Trophoblast cell (in vitro differentiated cells and primary cell): ENCODE measurements around the gene MAN2B1.
"Not testable (repeated sequence)": the region's sequence is repeated elsewhere in the genome, so short reads cannot be mapped to it uniquely, and the experiment has no call there.

Source experiments
- DNase-seq, 2 donors: peaks; one replicate each; pipeline ENCODE4 v3.0.0-alpha.2; 2016
- H2AFZ ChIP-seq: 2 replicates; pipeline ENCODE4 v1.6.1; 2013; ENCODE audit warnings: low read length, moderate library complexity, mild to moderate bottlenecking; ENCODE audit not compliant: insufficient read depth, poor library complexity
- H2AK5ac ChIP-seq: 2 replicates; pipeline ENCODE4 v1.6.1; 2013; ENCODE audit warnings: mild to moderate bottlenecking, low read length
- H2BK120ac ChIP-seq: 2 replicates; pipeline ENCODE4 v1.6.1; 2013; ENCODE audit warnings: low read length, mild to moderate bottlenecking, moderate library complexity; ENCODE audit not compliant: insufficient read depth, poor library complexity
- H2BK12ac ChIP-seq: 2 replicates; pipeline ENCODE4 v1.6.1; 2013; ENCODE audit warnings: mild to moderate bottlenecking, low read length, moderate library complexity
- H2BK5ac ChIP-seq: 2 replicates; pipeline ENCODE4 v1.6.1; 2013; ENCODE audit warnings: low read length, low read depth, moderate library complexity, mild to moderate bottlenecking; ENCODE audit not compliant: poor library complexity
- H3K14ac ChIP-seq: 2 replicates; pipeline ENCODE4 v1.6.1; 2013; ENCODE audit warnings: mild to moderate bottlenecking, low read length
- H3K18ac ChIP-seq: 2 replicates; pipeline ENCODE4 v1.6.1; 2013; ENCODE audit warnings: mild to moderate bottlenecking, low read length
- H3K23ac ChIP-seq: 2 replicates; pipeline ENCODE4 v1.6.1; 2013; ENCODE audit warnings: low read length
- H3K27ac ChIP-seq: 2 replicates; pipeline ENCODE4 v1.5.1; 2013; ENCODE audit warnings: low read depth, mild to moderate bottlenecking, inconsistent platforms, low read length, moderate library complexity
- H3K27me3 ChIP-seq: 2 replicates; pipeline ENCODE4 v1.6.1; 2013; ENCODE audit warnings: inconsistent platforms, mild to moderate bottlenecking, low read length, moderate library complexity; ENCODE audit not compliant: insufficient read depth
- H3K36me3 ChIP-seq, 2 experiments: 1 replicate in 1 of 2; 2 replicates in 1 of 2; pipeline ENCODE4 v1.6.1; 2013; ENCODE audit warnings: low read length in 2 of 2, mild to moderate bottlenecking in 2 of 2, moderate library complexity in 1 of 2; ENCODE audit not compliant: insufficient read depth in 2 of 2, control insufficient read depth in 1 of 2
- H3K4ac ChIP-seq: 2 replicates; pipeline ENCODE4 v1.6.1; 2013; ENCODE audit warnings: low read depth, mild to moderate bottlenecking, low read length, moderate library complexity
- H3K4me1 ChIP-seq, 2 experiments: 1 replicate in 1 of 2; 2 replicates in 1 of 2; pipeline ENCODE4 v1.6.1; 2013; ENCODE audit warnings: low read length in 2 of 2, mild to moderate bottlenecking in 2 of 2, moderate library complexity in 1 of 2; ENCODE audit not compliant: insufficient read depth in 2 of 2, control insufficient read depth in 1 of 2
- H3K4me2 ChIP-seq: 2 replicates; pipeline ENCODE4 v1.6.1; 2013; ENCODE audit warnings: inconsistent platforms, mild to moderate bottlenecking, low read length, moderate library complexity
- H3K4me3 ChIP-seq: 2 replicates; pipeline ENCODE4 v1.5.1; 2013; ENCODE audit warnings: mild to moderate bottlenecking, low read depth, low read length, inconsistent platforms
- H3K79me1 ChIP-seq: one replicate; pipeline ENCODE4 v1.6.1; 2013; ENCODE audit warnings: low read length
- H3K79me2 ChIP-seq: 2 replicates; pipeline ENCODE4 v1.6.1; 2013; ENCODE audit warnings: low read length, mild to moderate bottlenecking; ENCODE audit not compliant: control insufficient read depth, insufficient read depth, poor library complexity
- H3K9ac ChIP-seq: 2 replicates; pipeline ENCODE4 v1.6.1; 2013; ENCODE audit warnings: mild to moderate bottlenecking, low read length
- H3K9me3 ChIP-seq: 2 replicates; pipeline ENCODE4 v1.6.1; 2013; ENCODE audit warnings: low read depth, mild to moderate bottlenecking, control low read depth, inconsistent platforms, low read length; ENCODE audit not compliant: insufficient read depth
- H4K12ac ChIP-seq: 2 replicates; pipeline ENCODE4 v1.6.1; 2013; ENCODE audit warnings: low read depth, mild to moderate bottlenecking, low read length, moderate library complexity
- H4K8ac ChIP-seq: 2 replicates; pipeline ENCODE4 v1.6.1; 2013; ENCODE audit warnings: low read depth, mild to moderate bottlenecking, low read length, moderate library complexity
- H4K91ac ChIP-seq: one replicate; pipeline ENCODE4 v1.6.1; 2013; ENCODE audit warnings: low read depth, mild to moderate bottlenecking, low read length, moderate library complexity
- WGBS: extraction: QIAGEN DNeasy Blood & Tissue Kit; methylation state at CpG from one replicate; pipeline ENCODE4 v1.1.7; 2013; ENCODE audit warnings: missing lambda C conversion rate; ENCODE audit not compliant: insufficient read length, insufficient coverage; ENCODE audit errors: extremely low coverage; 5-methylcytosine and 5-hydroxymethylcytosine counted together

MAN2B1 gene

DNA sequence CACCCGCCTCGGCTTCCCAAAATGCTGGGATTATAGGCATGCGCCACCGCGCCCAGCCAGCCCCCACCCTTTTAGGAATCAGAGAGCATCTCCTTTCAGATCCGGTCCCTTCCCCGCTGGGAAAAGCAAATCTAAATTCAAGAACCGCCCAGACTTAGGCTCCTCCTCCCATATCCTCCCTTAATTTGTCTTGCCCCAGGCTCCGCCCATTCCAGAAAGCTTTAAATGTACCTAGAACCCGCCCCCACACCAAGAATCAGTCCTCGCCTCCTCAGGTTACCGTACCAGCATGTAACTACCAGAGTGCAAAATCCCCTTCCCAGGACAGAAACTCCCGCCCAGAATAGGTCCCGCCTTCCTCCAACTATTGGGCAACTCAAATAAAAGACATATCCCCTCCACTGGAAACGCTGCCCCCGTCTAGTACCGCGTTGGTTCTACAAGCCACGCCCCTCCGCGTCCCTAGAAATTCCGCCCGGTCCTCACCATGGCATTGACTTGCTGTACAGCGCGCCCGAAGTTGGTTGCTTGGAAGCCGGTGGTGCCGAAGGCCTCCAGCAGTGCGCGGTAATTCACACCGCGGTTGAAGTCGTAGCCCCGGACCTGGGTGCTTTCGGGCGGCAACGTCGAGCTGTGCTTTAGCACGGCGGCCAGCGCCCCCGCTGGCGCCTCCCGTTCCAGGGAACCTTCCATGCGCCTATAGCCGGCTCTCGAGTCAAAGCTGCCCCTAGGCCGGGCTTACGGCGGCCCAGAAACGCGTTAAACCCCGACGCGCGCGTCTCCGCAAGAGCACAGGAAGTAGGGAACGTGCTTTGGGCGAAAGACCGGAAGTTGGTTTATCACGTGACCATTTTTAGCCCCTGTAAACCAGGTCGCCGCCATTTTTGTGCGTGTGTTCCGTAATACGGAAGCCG, 14.8 kb upstream of the MAN2B1 start, which contains the start of gene DHPS:
DHPS (minus strand) TSS at position 807 of the 914 bp plus-strand sequence; CDS start at position 693, 114 bp downstream.
- H3K36me3 ChIP-seq, result peaks cover 29 to 31% of the 10 kb centered on the region in 2 experiments
- H2BK12ac ChIP-seq, result peak within 1 kb of the TSS; percentile 4
- peaks cover 2% of the 10 kb centered on the region for H3K9me3 ChIP-seq
- peak within 1 kb of the TSS; percentile 94 for H3K4me3 ChIP-seq
- H2BK5ac ChIP-seq, result peak within 1 kb of the TSS; percentile 98
- no peak within 1 kb of the TSS for H3K23ac ChIP-seq
- peak within 1 kb of the TSS; percentile 78 for H3K4ac ChIP-seq
- H4K8ac ChIP-seq, result peak within 1 kb of the TSS; percentile 100
- H3K14ac ChIP-seq, result peak within 1 kb of the TSS; percentile 90
- H3K27ac ChIP-seq, result peak within 1 kb of the TSS; percentile 96
- H2BK120ac ChIP-seq, result peak within 1 kb of the TSS; percentile 97
- peak within 1 kb of the TSS; percentile 99 for H3K9ac ChIP-seq
- no CpG with 5 or more reads among the region's 68 CpGs for WGBS
- H3K27me3 ChIP-seq, result no peaks in the 10 kb centered on the region
- H3K4me2 ChIP-seq, result peak within 1 kb of the TSS; percentile 82
- peak within 1 kb of the TSS; percentile 97 for H3K18ac ChIP-seq
- H3K4me1 ChIP-seq, result no peaks in the 10 kb centered on the region
- peak within 1 kb of the TSS; percentile 67 for H2AK5ac ChIP-seq
- peaks cover 4% of the 10 kb centered on the region for H3K79me1 ChIP-seq
- H3K79me2 ChIP-seq, result peaks cover 3% of the 10 kb centered on the region
- peak; percentile 96 to 98 for DNase-seq
- peak within 1 kb of the TSS; percentile 97 for H2AFZ ChIP-seq
- peak within 1 kb of the TSS; percentile 99 for H4K12ac ChIP-seq
- peak within 1 kb of the TSS; percentile 98 for H4K91ac ChIP-seq

DNA sequence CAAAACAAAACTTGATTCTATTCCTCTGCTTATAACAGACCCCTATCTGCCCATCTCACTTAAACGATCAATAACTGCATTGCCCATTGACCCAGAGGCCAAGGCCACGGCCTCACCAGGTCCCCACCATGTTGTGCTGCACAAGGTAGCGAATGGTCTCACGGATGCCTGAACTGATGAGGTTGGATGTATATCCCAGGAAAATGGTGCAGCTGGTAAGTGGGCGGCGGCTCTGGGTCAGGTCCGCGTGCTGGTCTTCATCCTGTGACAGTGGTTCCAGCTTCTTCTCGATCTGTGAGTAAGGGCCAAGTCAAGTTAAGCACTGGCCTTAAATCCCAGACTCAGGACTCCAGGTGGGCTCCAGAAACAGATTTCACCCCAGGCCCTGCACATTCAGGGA, 13.5 kb upstream of the MAN2B1 start:
- no peaks in the 10 kb centered on the region for H3K27me3 ChIP-seq
- no peak overlapping the region for H2BK5ac ChIP-seq
- H2AK5ac ChIP-seq, result no peak overlapping the region
- peaks cover 5% of the 10 kb centered on the region for H3K9me3 ChIP-seq
- no peak overlapping the region for H4K12ac ChIP-seq
- no peak overlapping the region for H2BK120ac ChIP-seq
- H3K36me3 ChIP-seq, result peaks cover 42% of the 10 kb centered on the region in 2 experiments
- WGBS, result no CpG with 5 or more reads among the region's 9 CpGs
- H3K23ac ChIP-seq, result no peak overlapping the region
- H3K4me2 ChIP-seq, result no peak overlapping the region
- no peak overlapping the region for H2AFZ ChIP-seq
- no peak overlapping the region for H2BK12ac ChIP-seq
- H3K79me2 ChIP-seq, result peaks cover 3% of the 10 kb centered on the region
- H3K18ac ChIP-seq, result no peak overlapping the region
- H4K91ac ChIP-seq, result no peak overlapping the region
- no peak overlapping the region for H3K9ac ChIP-seq
- H3K79me1 ChIP-seq, result peaks cover 4% of the 10 kb centered on the region
- H4K8ac ChIP-seq, result no peak overlapping the region
- no peak overlapping the region for H3K4me3 ChIP-seq
- H3K4ac ChIP-seq, result no peak overlapping the region
- DNase-seq, result no peak
- no peaks in the 10 kb centered on the region for H3K4me1 ChIP-seq
- H3K14ac ChIP-seq, result no peak overlapping the region
- H3K27ac ChIP-seq, result no peak overlapping the region

DNA sequence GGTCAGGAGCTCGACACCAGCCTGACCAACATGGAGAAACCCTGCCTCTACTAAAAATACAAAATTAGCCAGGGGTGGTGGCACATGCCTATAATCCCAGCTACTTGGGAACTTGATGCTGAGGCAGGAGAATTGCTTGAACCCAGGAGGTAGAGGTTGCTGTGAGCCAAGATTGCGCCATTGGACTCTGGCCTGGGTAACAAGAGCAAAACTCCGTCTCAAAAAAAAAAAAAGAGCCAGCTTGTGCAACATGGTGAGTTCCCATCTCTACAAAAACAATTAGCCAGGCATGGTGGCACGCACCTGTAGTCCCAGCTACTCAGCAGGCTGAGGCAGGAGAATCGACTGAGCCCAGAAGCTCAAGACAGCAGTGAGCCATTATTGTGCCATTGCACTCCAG, 11.5 kb upstream of the MAN2B1 start:
- H3K4me3 ChIP-seq, H2BK12ac ChIP-seq, H3K23ac ChIP-seq, H3K9ac ChIP-seq, H3K27ac ChIP-seq, H3K27me3 ChIP-seq, H3K79me1 ChIP-seq, H3K18ac ChIP-seq, H3K4me2 ChIP-seq, H3K4ac ChIP-seq, H3K9me3 ChIP-seq, H2AFZ ChIP-seq, H3K14ac ChIP-seq, DNase-seq, H3K79me2 ChIP-seq, H4K91ac ChIP-seq, H3K4me1 ChIP-seq, H4K8ac ChIP-seq, H2AK5ac ChIP-seq, H2BK5ac ChIP-seq, H2BK120ac ChIP-seq, H4K12ac ChIP-seq: not testable (repeated sequence)
- WGBS, result no CpG with 5 or more reads among the region's 5 CpGs
- peaks cover 53% of the 10 kb centered on the region in 2 experiments for H3K36me3 ChIP-seq

DNA sequence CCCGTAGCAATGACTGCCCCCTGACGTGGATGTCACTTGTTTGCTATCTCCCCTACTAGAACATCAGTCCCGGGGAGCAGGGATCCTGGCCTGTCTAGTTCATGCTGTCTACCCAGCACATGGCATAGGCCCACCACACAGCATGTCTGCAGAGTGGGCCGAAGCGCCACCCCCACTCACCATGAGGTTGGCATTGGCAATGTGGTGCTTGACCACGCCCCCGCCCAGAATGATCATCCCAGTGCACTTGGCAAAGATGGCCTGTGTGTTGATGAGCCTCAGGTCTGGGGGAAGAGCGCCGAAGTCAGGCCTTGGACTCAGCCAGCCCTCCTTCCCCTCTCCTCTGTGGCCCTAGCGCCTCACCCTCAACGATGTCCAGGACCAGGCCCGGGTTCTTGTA, 10.4 kb upstream of the MAN2B1 start:
- no peak overlapping the region for H3K14ac ChIP-seq
- no peak overlapping the region for H2AFZ ChIP-seq
- peaks cover 59 to 60% of the 10 kb centered on the region in 2 experiments for H3K36me3 ChIP-seq
- no peak overlapping the region for H2BK12ac ChIP-seq
- H2AK5ac ChIP-seq, result no peak overlapping the region
- H3K9me3 ChIP-seq, result peaks cover 5% of the 10 kb centered on the region
- no peaks in the 10 kb centered on the region for H3K4me1 ChIP-seq
- no peak overlapping the region for H4K12ac ChIP-seq
- H3K79me1 ChIP-seq, result peaks cover 4% of the 10 kb centered on the region
- H3K9ac ChIP-seq, result no peak overlapping the region
- no peak overlapping the region for H3K4ac ChIP-seq
- no peak overlapping the region for H2BK120ac ChIP-seq
- H3K4me2 ChIP-seq, result no peak overlapping the region
- no CpG with 5 or more reads among the region's 12 CpGs for WGBS
- no peak overlapping the region for H3K4me3 ChIP-seq
- H4K91ac ChIP-seq, result no peak overlapping the region
- H3K79me2 ChIP-seq, result peaks cover 3% of the 10 kb centered on the region
- H3K27me3 ChIP-seq, result no peaks in the 10 kb centered on the region
- no peak overlapping the region for H3K27ac ChIP-seq
- H3K18ac ChIP-seq, result no peak overlapping the region
- no peak for DNase-seq
- H4K8ac ChIP-seq, result no peak overlapping the region
- no peak overlapping the region for H3K23ac ChIP-seq
- no peak overlapping the region for H2BK5ac ChIP-seq
